ENCODE results near the gene MUC5AC.

MUC5AC gene

GRCh38 chr11:1222491-1223345 lies 65.0 kb downstream of the MUC5AC start, which contains the start of gene MUC5B:
Gene MUC5B (plus strand): TSS chr11:1223066. CDS start chr11:1223124, 58 bp downstream.
- DNase-seq, result no peak

GRCh38 chr11:1223346-1224110 lies 65.8 kb downstream of the MUC5AC start:
- peak in 1 of 58 donors; percentile 11 for DNase-seq

- DNase-seq, result no peak
These were observed 66.3 kb downstream of the MUC5AC start for GRCh38 chr11:1224111-1224490.

- no peak for DNase-seq
These were observed 67.0 kb downstream of the MUC5AC start for GRCh38 chr11:1224491-1225385.

- no peak for DNase-seq
These were observed 67.9 kb downstream of the MUC5AC start for GRCh38 chr11:1225386-1226225.

- no peak for DNase-seq
These were observed 68.7 kb downstream of the MUC5AC start for GRCh38 chr11:1226226-1226985.

- no peak for DNase-seq
These were observed 69.3 kb downstream of the MUC5AC start for GRCh38 chr11:1226986-1227550.

GRCh38 chr11:1227551-1228100 lies 69.9 kb downstream of the MUC5AC start:
- no peak for DNase-seq

GRCh38 chr11:1228101-1228821 lies 70.5 kb downstream of the MUC5AC start:
- no peak for DNase-seq

- DNase-seq, result no peak
These were observed 71.2 kb downstream of the MUC5AC start for GRCh38 chr11:1228921-1229451.

- no peak for DNase-seq
These were observed 71.8 kb downstream of the MUC5AC start for GRCh38 chr11:1229471-1230120.

- no peak for DNase-seq
These were observed 72.3 kb downstream of the MUC5AC start for GRCh38 chr11:1230121-1230455.

- DNase-seq, result no peak
These were observed 73.0 kb downstream of the MUC5AC start for GRCh38 chr11:1230456-1231395.

GRCh38 chr11:1231396-1232020 lies 73.8 kb downstream of the MUC5AC start:
- no peak for DNase-seq

- no peak for DNase-seq
These were observed 74.5 kb downstream of the MUC5AC start for GRCh38 chr11:1232021-1232882.
